Loucy (cell line): ENCODE results near the gene EHMT2.

ENCODE experiments used
- H2AFZ ChIP-seq: fragments of 200-600 bp; sonication (generic); 2 replicates; pipeline ENCODE4 v1.6.0; 2016; ENCODE audit warnings: antibody characterized with exemption, mild to moderate bottlenecking, low read length, moderate library complexity
- H3F3A ChIP-seq: fragments of 200-600 bp; 2 replicates; pipeline ENCODE4 v1.6.0; 2016; ENCODE audit warnings: antibody characterized with exemption, low read depth, mild to moderate bottlenecking
- H3K27me3 ChIP-seq: fragments of 200-600 bp; sonication (generic); 2 replicates; pipeline ENCODE4 v1.6.1; 2014; ENCODE audit warnings: low read length, mild to moderate bottlenecking; ENCODE audit not compliant: insufficient read depth, poor library complexity, severe bottlenecking
- H3K36me3 ChIP-seq: fragments of 200-600 bp; sonication (generic); 2 replicates; pipeline ENCODE4 v1.6.1; 2016; ENCODE audit warnings: low read length; ENCODE audit not compliant: insufficient read depth
- H3K4me1 ChIP-seq: fragments of 200-600 bp; sonication (generic); 2 replicates; pipeline ENCODE4 v1.5.1; 2014; ENCODE audit warnings: low read length, mild to moderate bottlenecking; ENCODE audit not compliant: insufficient read depth, poor library complexity, severe bottlenecking
- H3K4me2 ChIP-seq: fragments of 200-600 bp; sonication (generic); 2 replicates; pipeline ENCODE4 v1.6.0; 2014; ENCODE audit warnings: antibody characterized with exemption, low read length, low read depth, mild to moderate bottlenecking; ENCODE audit not compliant: poor library complexity, severe bottlenecking
- H3K4me3 ChIP-seq: fragments of 200-600 bp; sonication (generic); 2 replicates; pipeline ENCODE4 v1.5.1; 2014; ENCODE audit warnings: low read length, mild to moderate bottlenecking, mixed read lengths; ENCODE audit not compliant: poor library complexity, severe bottlenecking
- H3K79me2 ChIP-seq: fragments of 200-600 bp; sonication (generic); 2 replicates; pipeline ENCODE4 v1.6.1; 2014; ENCODE audit warnings: low read length; ENCODE audit not compliant: insufficient read depth
- H3K9ac ChIP-seq: fragments of 200-600 bp; sonication (generic); 2 replicates; pipeline ENCODE4 v1.6.0; 2014; ENCODE audit warnings: mild to moderate bottlenecking, low read depth, low read length, moderate library complexity; ENCODE audit not compliant: poor library complexity, severe bottlenecking
- H3K9me2 ChIP-seq: fragments of 200-600 bp; sonication (generic); replicated peaks from 2 replicates; pipeline ENCODE4 v1.6.1; 2016; ENCODE audit warnings: low read depth, low read length, mixed read lengths
- H3K9me3 ChIP-seq: fragments of 200-600 bp; sonication (generic); 2 replicates; pipeline ENCODE4 v1.6.1; 2014; ENCODE audit warnings: mild to moderate bottlenecking, antibody characterized with exemption, low read length, low read depth; ENCODE audit not compliant: insufficient read depth
- H4K20me1 ChIP-seq: fragments of 200-600 bp; sonication (generic); 2 replicates; pipeline ENCODE4 v1.6.0; 2014; ENCODE audit warnings: antibody characterized with exemption, low read length, mild to moderate bottlenecking; ENCODE audit not compliant: insufficient read depth, poor library complexity, severe bottlenecking
- CTCF ChIP-seq: fragments of 200-600 bp; sonication (generic); conservative IDR thresholded peaks from 2 replicates; pipeline ENCODE4 v1.5.1; 2014; ENCODE audit warnings: mild to moderate bottlenecking, antibody characterized with exemption, low read length
- EZH2phosphoT487 ChIP-seq: fragments of 200-600 bp; IDR thresholded peaks from 2 replicates; pipeline ENCODE4 v1.6.1; 2018; ENCODE audit warnings: antibody characterized with exemption, mild to moderate bottlenecking, moderate library complexity, borderline replicate concordance

The EHMT2 gene

DNA sequence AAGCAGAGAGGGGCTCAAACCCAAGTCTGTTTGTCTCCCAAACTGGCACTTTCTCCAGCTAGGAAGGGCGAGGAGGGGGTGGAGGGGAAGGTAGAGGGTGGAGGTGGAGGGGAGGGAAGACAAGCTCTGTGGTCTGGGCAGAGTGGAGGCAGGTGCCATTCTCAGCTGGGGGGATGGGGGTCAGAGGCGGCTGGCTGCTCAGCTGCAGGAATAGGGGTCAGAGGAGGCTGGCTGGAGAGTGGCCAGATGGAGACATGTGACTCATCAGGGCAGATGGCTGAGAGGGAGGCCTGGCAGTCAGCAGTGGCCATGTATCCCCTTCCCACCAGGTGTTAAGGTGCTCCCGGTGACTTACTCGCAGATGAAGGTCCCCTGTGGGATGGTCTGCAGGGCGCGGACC is 15.2 kb downstream of the EHMT2 start:
- no peak overlapping the region for H3K4me3 ChIP-seq
- no peak for TF ChIP-seq CTCF
- TF ChIP-seq EZH2phosphoT487 = no peak
- H3K4me2 ChIP-seq = no peak overlapping the region
- H3K79me2 ChIP-seq = no peaks in the 10 kb centered on the region
- no peaks in the 10 kb centered on the region for H3K9me2 ChIP-seq
- peaks cover 74% of the 10 kb centered on the region; the same call in 1 of the 2 replicates for H3K36me3 ChIP-seq
- no peaks in the 10 kb centered on the region for H4K20me1 ChIP-seq
- H3K9me3 ChIP-seq = no peaks in the 10 kb centered on the region
- H3K4me1 ChIP-seq = no peaks in the 10 kb centered on the region
- H3K27me3 ChIP-seq = no peaks in the 10 kb centered on the region
- H3F3A ChIP-seq = no peaks in the 10 kb centered on the region
- no peak overlapping the region for H3K9ac ChIP-seq
- no peak overlapping the region for H2AFZ ChIP-seq

DNA sequence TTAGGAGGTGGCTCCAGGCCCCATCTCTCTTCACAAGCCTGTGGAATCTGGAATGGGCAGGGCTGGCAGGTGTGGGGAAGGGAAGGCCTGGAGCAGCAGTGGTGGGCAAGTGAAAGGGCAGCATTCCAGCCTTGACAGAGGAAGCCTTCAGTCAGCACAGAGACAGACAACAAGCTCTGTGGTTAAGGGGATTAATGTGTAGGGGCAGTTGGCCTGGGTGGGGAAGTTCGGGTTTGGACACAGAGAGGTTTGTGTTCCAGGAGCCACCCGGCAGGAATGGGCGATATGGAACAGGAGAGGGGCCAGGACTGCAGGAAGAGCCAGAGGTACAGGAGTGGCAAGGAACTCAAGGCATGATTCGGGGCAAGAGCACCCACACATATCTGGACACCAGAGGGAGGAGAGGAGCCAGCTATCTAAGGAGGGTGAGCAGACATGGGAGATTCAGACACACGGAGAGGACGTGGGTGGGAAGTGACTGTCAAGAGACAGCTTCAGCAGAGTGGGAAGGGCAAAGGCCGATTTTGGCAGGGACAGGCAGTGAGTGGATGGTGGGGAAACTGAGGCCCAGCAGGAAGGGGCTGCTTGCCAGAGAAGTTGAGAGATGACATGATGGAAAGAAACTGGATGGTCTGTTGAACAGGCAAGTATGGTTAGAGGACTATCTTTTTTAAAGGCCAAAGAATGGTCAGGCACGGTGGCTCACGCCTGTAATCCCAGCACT is 16.2 kb downstream of the EHMT2 start:
- no peaks in the 10 kb centered on the region for H4K20me1 ChIP-seq
- no peaks in the 10 kb centered on the region for H3K27me3 ChIP-seq
- TF ChIP-seq CTCF (no peak), EZH2phosphoT487 (no peak)
- no peak overlapping the region for H3K4me2 ChIP-seq
- H3K9me2 ChIP-seq = no peaks in the 10 kb centered on the region
- H2AFZ ChIP-seq = no peak overlapping the region
- H3K4me3 ChIP-seq = no peak overlapping the region
- H3K9ac ChIP-seq = no peak overlapping the region
- H3K4me1 ChIP-seq = no peaks in the 10 kb centered on the region
- H3K9me3 ChIP-seq = no peaks in the 10 kb centered on the region
- H3K36me3 ChIP-seq = peaks cover 64% of the 10 kb centered on the region; the same call in 1 of the 2 replicates
- no peaks in the 10 kb centered on the region for H3K79me2 ChIP-seq
- H3F3A ChIP-seq = no peaks in the 10 kb centered on the region

DNA sequence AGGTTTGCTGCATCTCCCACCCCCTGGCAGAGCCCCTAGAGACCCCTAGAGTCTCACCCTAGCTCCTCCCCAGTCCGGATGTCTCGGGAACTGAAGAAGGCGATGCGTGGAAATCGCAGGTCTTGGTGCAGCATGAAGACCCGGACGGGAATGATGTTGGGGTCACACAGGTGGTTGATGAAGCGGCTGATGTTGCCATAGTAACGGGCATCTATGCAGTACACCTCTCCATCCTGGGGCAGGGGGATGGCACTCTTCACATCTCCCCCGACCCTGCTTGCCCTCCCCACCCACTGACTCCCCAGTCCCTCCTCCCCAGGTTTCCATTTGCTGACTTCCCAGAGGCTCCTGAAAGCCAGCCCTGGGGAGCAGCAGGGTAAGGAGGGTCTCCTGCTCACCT is 16.9 kb downstream of the EHMT2 start:
- Histone ChIP-seq H4K20me1 (no peaks in the 10 kb centered on the region), H3K4me3 (no peak overlapping the region), H2AFZ (no peak overlapping the region), H3K9ac (no peak overlapping the region), H3K9me3 (no peaks in the 10 kb centered on the region), H3K4me1 (no peaks in the 10 kb centered on the region), H3K27me3 (no peaks in the 10 kb centered on the region), H3K79me2 (no peaks in the 10 kb centered on the region), H3F3A (no peaks in the 10 kb centered on the region), H3K4me2 (no peak overlapping the region), H3K36me3 (peaks cover 57% of the 10 kb centered on the region; the same call in 1 of the 2 replicates), H3K9me2 (no peaks in the 10 kb centered on the region)
- TF ChIP-seq EZH2phosphoT487 (no peak), CTCF (no peak)
